ENCODE results near the gene TECPR1.

Gene TECPR1

GRCh38 chr7:98209166-98209920, 42.7 kb downstream of the TECPR1 start:
- no peak overlapping the region for H3K27ac Mint-ChIP-seq
- H3K4me1 Mint-ChIP-seq (ENCODE audit: low read depth), result no peaks in the 10 kb centered on the region
- H3K36me3 Mint-ChIP-seq (ENCODE audit: low read depth), result peaks cover 8% of the 10 kb centered on the region
- peak overlapping the region; percentile 50 for H3K4me3 Mint-ChIP-seq
- no peaks in the 10 kb centered on the region for H3K9me3 Mint-ChIP-seq
- H3K27me3 Mint-ChIP-seq (ENCODE audit: low read depth), result no peaks in the 10 kb centered on the region

- Mint-ChIP-seq H3K4me3 (no peak overlapping the region), H3K27me3 (ENCODE audit: low read depth) (no peaks in the 10 kb centered on the region), H3K27ac (no peak overlapping the region), H3K4me1 (ENCODE audit: low read depth) (peaks cover 12% of the 10 kb centered on the region), H3K36me3 (ENCODE audit: low read depth) (peaks cover 20% of the 10 kb centered on the region), H3K9me3 (no peaks in the 10 kb centered on the region)
Measured at GRCh38 chr7:98206451-98207330, 45.3 kb downstream of the TECPR1 start.

GRCh38 chr7:98205162-98205845, 46.7 kb downstream of the TECPR1 start:
- H3K36me3 Mint-ChIP-seq (ENCODE audit: low read depth), result peaks cover 21% of the 10 kb centered on the region
- H3K9me3 Mint-ChIP-seq, result no peaks in the 10 kb centered on the region
- H3K4me3 Mint-ChIP-seq, result no peak overlapping the region
- no peaks in the 10 kb centered on the region for H3K27me3 Mint-ChIP-seq (ENCODE audit: low read depth)
- H3K4me1 Mint-ChIP-seq (ENCODE audit: low read depth), result peaks cover 21% of the 10 kb centered on the region
- H3K27ac Mint-ChIP-seq, result no peak overlapping the region

GRCh38 chr7:98204670-98205069, 47.4 kb downstream of the TECPR1 start:
- Mint-ChIP-seq H3K27me3 (ENCODE audit: low read depth) (no peaks in the 10 kb centered on the region), H3K4me1 (ENCODE audit: low read depth) (peaks cover 25% of the 10 kb centered on the region), H3K4me3 (no peak overlapping the region), H3K9me3 (no peaks in the 10 kb centered on the region), H3K36me3 (ENCODE audit: low read depth) (peaks cover 25% of the 10 kb centered on the region), H3K27ac (no peak overlapping the region)

- no peak overlapping the region for H3K4me3 Mint-ChIP-seq
- no peaks in the 10 kb centered on the region for H3K27me3 Mint-ChIP-seq (ENCODE audit: low read depth)
- peaks cover 25% of the 10 kb centered on the region for H3K4me1 Mint-ChIP-seq (ENCODE audit: low read depth)
- peaks cover 28% of the 10 kb centered on the region for H3K36me3 Mint-ChIP-seq (ENCODE audit: low read depth)
- peak overlapping the region; percentile 24 for H3K27ac Mint-ChIP-seq
- H3K9me3 Mint-ChIP-seq, result peaks cover 2% of the 10 kb centered on the region
Measured at GRCh38 chr7:98203964-98204605, 47.9 kb downstream of the TECPR1 start.

GRCh38 chr7:98203261-98203963, 48.6 kb downstream of the TECPR1 start:
- no peak overlapping the region for H3K27ac Mint-ChIP-seq
- H3K9me3 Mint-ChIP-seq, result peaks cover 5% of the 10 kb centered on the region
- H3K4me1 Mint-ChIP-seq (ENCODE audit: low read depth), result peaks cover 25% of the 10 kb centered on the region
- peaks cover 30% of the 10 kb centered on the region for H3K36me3 Mint-ChIP-seq (ENCODE audit: low read depth)
- no peak overlapping the region for H3K4me3 Mint-ChIP-seq
- H3K27me3 Mint-ChIP-seq (ENCODE audit: low read depth), result no peaks in the 10 kb centered on the region

- H3K4me1 Mint-ChIP-seq (ENCODE audit: low read depth), result peaks cover 25% of the 10 kb centered on the region
- peaks cover 5% of the 10 kb centered on the region for H3K9me3 Mint-ChIP-seq
- H3K36me3 Mint-ChIP-seq (ENCODE audit: low read depth), result peaks cover 32% of the 10 kb centered on the region
- H3K27ac Mint-ChIP-seq, result peak overlapping the region; percentile 77
- H3K4me3 Mint-ChIP-seq, result peak overlapping the region; percentile 16
- no peaks in the 10 kb centered on the region for H3K27me3 Mint-ChIP-seq (ENCODE audit: low read depth)
Measured at GRCh38 chr7:98202367-98203195, 49.5 kb downstream of the TECPR1 start.

- peak overlapping the region; percentile 10 for H3K27ac Mint-ChIP-seq
Measured at GRCh38 chr7:98200364-98200763, 51.7 kb downstream of the TECPR1 start.

GRCh38 chr7:98199131-98199530, 52.9 kb downstream of the TECPR1 start:
- Mint-ChIP-seq H3K27ac (no peak overlapping the region), H3K4me1 (ENCODE audit: low read depth) (peaks cover 25% of the 10 kb centered on the region)

More at GRCh38 chr7:98200364-98200763, 51.7 kb downstream of the TECPR1 start:
- no peak overlapping the region for H3K4me3 Mint-ChIP-seq
- H3K36me3 Mint-ChIP-seq (ENCODE audit: low read depth), result peaks cover 29% of the 10 kb centered on the region
- H3K4me1 Mint-ChIP-seq (ENCODE audit: low read depth), result peaks cover 25% of the 10 kb centered on the region
- H3K9me3 Mint-ChIP-seq, result peaks cover 5% of the 10 kb centered on the region
- no peaks in the 10 kb centered on the region for H3K27me3 Mint-ChIP-seq (ENCODE audit: low read depth)

GRCh38 chr7:98196706-98197605, 55.1 kb downstream of the TECPR1 start:
- peaks cover 14% of the 10 kb centered on the region for H3K36me3 Mint-ChIP-seq (ENCODE audit: low read depth)
- no peak overlapping the region for H3K4me3 Mint-ChIP-seq
- H3K9me3 Mint-ChIP-seq, result peaks cover 5% of the 10 kb centered on the region
- H3K27me3 Mint-ChIP-seq (ENCODE audit: low read depth), result no peaks in the 10 kb centered on the region
- H3K4me1 Mint-ChIP-seq (ENCODE audit: low read depth), result peaks cover 16% of the 10 kb centered on the region
- no peak overlapping the region for H3K27ac Mint-ChIP-seq

More at GRCh38 chr7:98199131-98199530, 52.9 kb downstream of the TECPR1 start:
- H3K9me3 Mint-ChIP-seq, result peaks cover 5% of the 10 kb centered on the region
- no peaks in the 10 kb centered on the region for H3K27me3 Mint-ChIP-seq (ENCODE audit: low read depth)
- peaks cover 23% of the 10 kb centered on the region for H3K36me3 Mint-ChIP-seq (ENCODE audit: low read depth)
- H3K4me3 Mint-ChIP-seq, result no peak overlapping the region

GRCh38 chr7:98194672-98195457, 57.2 kb downstream of the TECPR1 start:
- Mint-ChIP-seq H3K4me3 (no peak overlapping the region), H3K36me3 (ENCODE audit: low read depth) (peaks cover 9% of the 10 kb centered on the region), H3K9me3 (peaks cover 5% of the 10 kb centered on the region), H3K27ac (no peak overlapping the region), H3K27me3 (ENCODE audit: low read depth) (no peaks in the 10 kb centered on the region), H3K4me1 (ENCODE audit: low read depth) (peaks cover 1% of the 10 kb centered on the region)

GRCh38 chr7:98194186-98194585, 57.8 kb downstream of the TECPR1 start:
- Mint-ChIP-seq H3K36me3 (ENCODE audit: low read depth) (peaks cover 6% of the 10 kb centered on the region), H3K4me1 (ENCODE audit: low read depth) (peaks cover 5% of the 10 kb centered on the region), H3K9me3 (peaks cover 3% of the 10 kb centered on the region), H3K4me3 (no peak overlapping the region), H3K27me3 (ENCODE audit: low read depth) (no peaks in the 10 kb centered on the region), H3K27ac (no peak overlapping the region)

Data from T-helper 1 cell treated with Interleukin-12 subunit alpha and Interleukin-12 subunit beta and Interleukin-4 antibody, amounts not matched to agents 30 μg/mL and 1 μg/mL, for 36 hours (primary cell).